ENCODE data around the gene CANT1.

DNA sequence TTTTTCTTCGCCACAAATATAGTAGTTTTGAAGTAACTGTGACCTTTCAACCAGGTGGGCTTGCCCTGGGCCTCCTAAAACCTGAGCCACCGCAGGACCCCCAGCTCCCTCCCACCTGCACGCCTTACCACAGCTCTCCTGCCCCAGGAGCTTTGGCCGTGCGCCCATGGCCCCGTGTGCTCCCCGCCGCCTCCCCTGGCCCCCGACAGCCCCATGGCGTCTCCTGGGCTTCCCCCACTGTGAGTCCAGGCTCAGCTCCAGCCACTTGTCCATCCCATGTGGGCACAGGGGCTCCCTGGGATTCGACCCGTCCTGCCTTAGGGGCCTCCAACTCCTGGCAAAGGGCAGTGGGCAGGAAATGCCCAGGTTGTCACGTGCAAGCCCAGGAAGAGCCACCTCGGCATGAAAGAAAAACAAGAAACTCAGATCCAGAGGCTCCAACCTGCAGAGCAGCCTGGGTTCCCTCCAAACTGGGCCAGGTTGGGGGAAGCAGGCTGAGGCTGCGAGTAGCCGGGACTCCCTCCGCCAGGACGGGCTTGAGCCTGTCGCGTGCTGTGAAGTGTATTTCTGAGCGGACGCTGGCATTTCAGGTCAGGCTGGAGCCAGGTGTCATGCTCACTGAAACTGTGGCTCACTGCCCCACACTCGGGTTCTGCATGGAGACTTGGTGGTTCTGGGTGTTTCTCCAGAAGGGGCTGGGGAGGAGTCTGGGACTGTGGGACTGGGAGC, 35.6 kb downstream of the CANT1 start:
- TF ChIP-seq, protein P1, sequence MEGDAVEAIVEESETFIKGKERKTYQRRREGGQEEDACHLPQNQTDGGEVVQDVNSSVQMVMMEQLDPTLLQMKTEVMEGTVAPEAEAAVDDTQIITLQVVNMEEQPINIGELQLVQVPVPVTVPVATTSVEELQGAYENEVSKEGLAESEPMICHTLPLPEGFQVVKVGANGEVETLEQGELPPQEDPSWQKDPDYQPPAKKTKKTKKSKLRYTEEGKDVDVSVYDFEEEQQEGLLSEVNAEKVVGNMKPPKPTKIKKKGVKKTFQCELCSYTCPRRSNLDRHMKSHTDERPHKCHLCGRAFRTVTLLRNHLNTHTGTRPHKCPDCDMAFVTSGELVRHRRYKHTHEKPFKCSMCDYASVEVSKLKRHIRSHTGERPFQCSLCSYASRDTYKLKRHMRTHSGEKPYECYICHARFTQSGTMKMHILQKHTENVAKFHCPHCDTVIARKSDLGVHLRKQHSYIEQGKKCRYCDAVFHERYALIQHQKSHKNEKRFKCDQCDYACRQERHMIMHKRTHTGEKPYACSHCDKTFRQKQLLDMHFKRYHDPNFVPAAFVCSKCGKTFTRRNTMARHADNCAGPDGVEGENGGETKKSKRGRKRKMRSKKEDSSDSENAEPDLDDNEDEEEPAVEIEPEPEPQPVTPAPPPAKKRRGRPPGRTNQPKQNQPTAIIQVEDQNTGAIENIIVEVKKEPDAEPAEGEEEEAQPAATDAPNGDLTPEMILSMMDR (conservative IDR thresholded peaks at IDR 0.05; ENCODE audit: low read depth, low read length): no peak
- TF ChIP-seq EZH2 (IDR thresholded peaks at IDR 0.05; ENCODE audit: borderline replicate concordance, low read depth, low read length, poor library complexity, severe bottlenecking): no peak
